Embryonic facial prominence (tissue), 1 donor: ENCODE data around the gene PHLDA3.

Experiments
- DNase-seq: peaks from one replicate; pipeline ENCODE4 v3.0.0-alpha.2; 2016; ENCODE audit errors: extremely low spot score

PHLDA3 gene

GRCh38 chr1:201429736-201430501 lies 39.1 kb downstream of the PHLDA3 start:
- no peak for DNase-seq

GRCh38 chr1:201427963-201428362 lies 41.0 kb downstream of the PHLDA3 start:
- no peak for DNase-seq

- DNase-seq, result no peak
Observed at GRCh38 chr1:201426479-201427310, 42.3 kb downstream of the PHLDA3 start.

GRCh38 chr1:201424146-201424545 lies 44.8 kb downstream of the PHLDA3 start:
- DNase-seq, result no peak

GRCh38 chr1:201423655-201424054 lies 45.3 kb downstream of the PHLDA3 start:
- no peak for DNase-seq

GRCh38 chr1:201422436-201423030 lies 46.5 kb downstream of the PHLDA3 start:
- DNase-seq, result no peak

- DNase-seq, result no peak
Observed at GRCh38 chr1:201422026-201422425, 47.0 kb downstream of the PHLDA3 start.

GRCh38 chr1:201421041-201421440 lies 47.9 kb downstream of the PHLDA3 start:
- no peak for DNase-seq

GRCh38 chr1:201420608-201421002 lies 48.4 kb downstream of the PHLDA3 start:
- DNase-seq, result no peak

GRCh38 chr1:201419746-201420607 lies 49.0 kb downstream of the PHLDA3 start:
- no peak for DNase-seq

GRCh38 chr1:201419256-201419655 lies 49.7 kb downstream of the PHLDA3 start:
- DNase-seq, result no peak

- DNase-seq, result no peak
Observed at GRCh38 chr1:201418461-201418860, 50.5 kb downstream of the PHLDA3 start.
